ENCODE measurements around the gene THSD4.

The THSD4 gene

DNA sequence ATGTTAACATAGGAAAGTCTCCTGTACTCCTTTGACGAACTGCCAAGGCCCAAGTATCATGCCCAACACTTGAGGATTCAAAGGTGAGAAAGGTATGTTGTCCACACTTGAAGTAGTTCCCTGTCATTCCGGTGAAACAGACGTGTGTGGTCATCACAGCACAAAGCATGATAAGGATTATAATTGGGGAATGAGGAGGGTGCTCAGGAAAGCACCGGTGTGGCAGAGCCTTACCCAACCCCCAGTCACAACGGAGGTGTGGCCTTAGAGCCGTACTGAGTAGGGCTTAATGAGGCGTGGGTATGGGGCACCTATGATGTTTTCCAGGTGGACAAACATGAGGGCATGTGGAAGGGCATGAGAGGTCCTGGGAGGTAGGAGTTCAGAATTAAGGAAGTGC is 492.1 kb downstream of the THSD4 start:
- DNase-seq (ENCODE audit: low spot score in 2 of 2) = no peak
- H3K4me3 Mint-ChIP-seq = no peak overlapping the region
- peaks cover 11% of the 10 kb centered on the region for H3K9me3 Mint-ChIP-seq
- no peak overlapping the region for H3K27ac Mint-ChIP-seq
- no peaks in the 10 kb centered on the region for H3K4me1 Mint-ChIP-seq
- H3K36me3 Mint-ChIP-seq = no peaks in the 10 kb centered on the region
- ATAC-seq (ENCODE audit: low read depth) = no peak
- H3K27me3 Mint-ChIP-seq = peaks cover 12% of the 10 kb centered on the region

- Mint-ChIP-seq H3K4me3 (no peak overlapping the region), H3K27ac (no peak overlapping the region), H3K9me3 (no peaks in the 10 kb centered on the region), H3K4me1 (no peaks in the 10 kb centered on the region), H3K27me3 (peaks cover 9% of the 10 kb centered on the region), H3K36me3 (no peaks in the 10 kb centered on the region)
- DNase-seq (ENCODE audit: low spot score in 2 of 2) (no peak), ATAC-seq (ENCODE audit: low read depth) (no peak)
These were observed 495.7 kb downstream of the THSD4 start for GRCh38 chr15:71610728-71611552.

DNA sequence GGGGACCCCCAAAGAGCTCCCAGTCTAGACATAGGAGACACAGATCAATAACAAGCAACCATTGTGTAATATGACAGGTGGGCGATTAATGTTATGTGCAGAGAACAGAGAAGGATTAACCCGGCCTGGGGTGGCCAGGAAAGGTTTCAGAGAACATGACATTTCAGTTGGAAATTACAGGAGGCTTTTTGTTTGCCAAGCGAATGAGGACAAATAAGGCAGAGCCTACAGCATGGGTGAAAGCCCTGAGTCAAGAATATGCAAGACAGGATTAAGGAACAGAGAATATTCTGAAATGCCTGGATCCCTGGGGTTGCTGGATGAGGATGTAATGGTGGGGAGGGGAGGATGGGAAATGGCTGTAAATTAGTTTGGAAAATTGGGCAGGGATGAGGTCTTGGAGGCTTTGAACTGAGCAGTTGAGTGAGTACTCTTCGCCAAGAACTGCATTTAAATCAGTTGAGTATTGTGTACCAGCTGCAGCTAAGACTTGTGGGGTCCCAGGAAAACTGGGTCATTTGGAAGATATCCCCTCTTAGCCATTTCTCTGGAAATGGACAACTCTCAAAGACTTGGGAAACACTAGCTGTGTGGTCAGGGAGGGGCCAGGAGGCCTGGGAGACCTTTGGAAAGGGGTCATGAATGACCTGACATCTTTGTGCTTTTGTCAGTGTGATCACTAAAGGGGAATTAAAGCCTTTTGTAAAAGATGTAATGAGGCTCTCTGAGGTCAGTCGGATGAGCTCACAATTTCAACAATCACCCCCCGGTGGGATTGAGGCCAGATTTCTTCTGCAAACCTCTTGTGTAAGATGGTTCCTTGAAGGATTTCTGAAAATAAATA is 496.5 kb downstream of the THSD4 start:
- H3K9me3 Mint-ChIP-seq = no peaks in the 10 kb centered on the region
- no peak overlapping the region for H3K27ac Mint-ChIP-seq
- H3K36me3 Mint-ChIP-seq = no peaks in the 10 kb centered on the region
- no peak for DNase-seq (ENCODE audit: low spot score in 2 of 2)
- no peaks in the 10 kb centered on the region for H3K4me1 Mint-ChIP-seq
- ATAC-seq (ENCODE audit: low read depth) = no peak
- peaks cover 9% of the 10 kb centered on the region for H3K27me3 Mint-ChIP-seq
- no peak overlapping the region for H3K4me3 Mint-ChIP-seq

DNA sequence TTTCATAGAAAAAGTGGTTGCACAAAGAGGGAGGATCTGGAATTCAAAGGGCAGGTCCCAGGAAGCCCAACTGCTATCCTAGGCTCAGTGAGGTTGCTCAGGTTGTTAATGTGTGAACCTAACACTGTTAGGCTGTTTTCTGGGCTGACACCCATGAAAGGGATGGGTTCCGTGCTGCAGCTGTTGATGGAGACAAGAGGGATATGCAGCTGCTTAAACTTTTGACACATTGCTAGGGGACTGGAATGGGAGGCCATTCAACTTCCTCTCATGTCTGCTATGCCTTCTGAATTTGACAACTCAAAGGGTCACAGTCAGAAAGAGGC is 497.1 kb downstream of the THSD4 start:
- DNase-seq (ENCODE audit: low spot score in 2 of 2) = no peak
- no peak for ATAC-seq (ENCODE audit: low read depth)
- Mint-ChIP-seq H3K27ac (no peak overlapping the region), H3K4me1 (no peaks in the 10 kb centered on the region), H3K9me3 (no peaks in the 10 kb centered on the region), H3K27me3 (peaks cover 9% of the 10 kb centered on the region), H3K4me3 (no peak overlapping the region), H3K36me3 (no peaks in the 10 kb centered on the region)

- ATAC-seq (ENCODE audit: low read depth) = no peak
- Mint-ChIP-seq H3K4me3 (no peak overlapping the region), H3K9me3 (no peaks in the 10 kb centered on the region), H3K27ac (no peak overlapping the region), H3K27me3 (peaks cover 9% of the 10 kb centered on the region), H3K4me1 (no peaks in the 10 kb centered on the region), H3K36me3 (no peaks in the 10 kb centered on the region)
- DNase-seq (ENCODE audit: low spot score in 2 of 2) = no peak
These were observed 497.6 kb downstream of the THSD4 start for GRCh38 chr15:71612869-71613268.

GRCh38 chr15:71623111-71623510 is 507.8 kb downstream of the THSD4 start:
- no peaks in the 10 kb centered on the region for H3K27me3 Mint-ChIP-seq
- no peaks in the 10 kb centered on the region for H3K9me3 Mint-ChIP-seq
- DNase-seq (ENCODE audit: low spot score in 2 of 2) (no peak), ATAC-seq (ENCODE audit: low read depth) (no peak)
- H3K27ac Mint-ChIP-seq = no peak overlapping the region
- H3K36me3 Mint-ChIP-seq = no peaks in the 10 kb centered on the region
- H3K4me3 Mint-ChIP-seq = no peak overlapping the region
- no peaks in the 10 kb centered on the region for H3K4me1 Mint-ChIP-seq

- no peak overlapping the region for H3K4me3 Mint-ChIP-seq
- no peaks in the 10 kb centered on the region for H3K9me3 Mint-ChIP-seq
- no peak for ATAC-seq (ENCODE audit: low read depth)
- no peaks in the 10 kb centered on the region for H3K4me1 Mint-ChIP-seq
- H3K36me3 Mint-ChIP-seq = no peaks in the 10 kb centered on the region
- H3K27me3 Mint-ChIP-seq = peaks cover 2% of the 10 kb centered on the region
- H3K27ac Mint-ChIP-seq = no peak overlapping the region
- DNase-seq (ENCODE audit: low spot score in 2 of 2) = no peak
These were observed 511.4 kb downstream of the THSD4 start for GRCh38 chr15:71626596-71627088.

- Mint-ChIP-seq H3K27ac (no peak overlapping the region), H3K36me3 (no peaks in the 10 kb centered on the region), H3K4me1 (no peaks in the 10 kb centered on the region), H3K27me3 (peaks cover 2% of the 10 kb centered on the region), H3K4me3 (no peak overlapping the region), H3K9me3 (no peaks in the 10 kb centered on the region)
- DNase-seq (ENCODE audit: low spot score in 2 of 2) = no peak
- no peak for ATAC-seq (ENCODE audit: low read depth)
These were observed 511.9 kb downstream of the THSD4 start for GRCh38 chr15:71627188-71627587.

DNA sequence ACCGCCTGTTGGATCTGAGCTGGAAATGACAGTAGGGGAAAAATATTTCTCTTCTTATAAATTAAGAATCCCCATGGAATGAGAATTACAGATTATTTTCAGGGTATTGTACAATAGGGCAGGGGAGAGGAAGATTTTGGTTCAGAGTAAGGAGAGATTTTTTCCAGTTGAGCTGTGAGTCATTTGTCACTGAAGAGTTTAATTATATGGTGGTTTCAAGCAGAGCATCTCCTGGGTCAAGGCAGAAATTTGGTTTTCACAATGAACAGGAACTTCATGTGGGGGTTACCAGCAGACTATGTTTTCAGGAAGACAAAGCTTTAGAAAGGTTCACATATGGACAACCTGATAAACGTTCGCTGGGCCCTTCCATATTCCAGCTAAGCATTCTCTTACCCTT is 512.3 kb downstream of the THSD4 start:
- no peak for DNase-seq (ENCODE audit: low spot score in 2 of 2)
- H3K4me3 Mint-ChIP-seq = no peak overlapping the region

DNA sequence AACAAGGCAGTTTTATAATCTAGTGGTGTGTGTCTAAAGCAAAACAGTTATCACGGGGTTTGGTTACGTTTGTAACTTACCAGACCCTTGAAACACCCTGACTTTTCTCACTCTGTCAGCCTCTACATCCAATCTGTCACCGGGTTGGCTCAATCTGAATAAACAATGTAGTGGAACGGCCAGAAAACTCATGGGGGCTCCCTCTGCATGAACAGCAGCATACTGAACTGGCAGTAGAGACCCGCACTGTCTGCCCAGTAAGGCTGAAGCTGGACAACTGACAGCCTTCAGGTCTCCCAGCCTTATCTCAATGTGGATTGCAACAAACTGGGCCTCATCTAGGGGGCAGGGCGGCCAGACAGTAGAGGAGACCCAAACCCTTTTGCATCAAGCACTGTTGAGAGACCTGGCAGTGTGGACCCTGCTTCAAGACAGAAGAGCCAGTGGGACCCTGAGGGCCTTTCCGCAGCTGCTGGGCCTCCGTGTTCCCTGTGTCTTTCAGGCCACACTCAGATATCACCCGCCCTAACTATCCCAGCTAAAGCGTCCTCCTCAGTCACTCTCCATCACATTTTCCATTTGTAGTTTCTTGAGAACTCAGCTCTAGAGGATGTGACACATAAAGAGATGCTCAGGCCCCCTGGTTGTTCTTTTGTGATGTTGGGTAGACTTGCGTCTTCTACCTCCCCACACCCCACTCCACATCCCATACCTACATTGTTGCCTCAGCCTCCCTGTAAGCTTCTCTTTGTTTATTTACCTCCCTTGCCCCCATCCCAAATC is 513.9 kb downstream of the THSD4 start:
- DNase-seq (ENCODE audit: low spot score in 2 of 2) (no peak), ATAC-seq (ENCODE audit: low read depth) (no peak)
- H3K27ac Mint-ChIP-seq = no peak overlapping the region
- H3K27me3 Mint-ChIP-seq = peaks cover 2% of the 10 kb centered on the region
- H3K36me3 Mint-ChIP-seq = no peaks in the 10 kb centered on the region
- no peak overlapping the region for H3K4me3 Mint-ChIP-seq
- no peaks in the 10 kb centered on the region for H3K4me1 Mint-ChIP-seq
- H3K9me3 Mint-ChIP-seq = no peaks in the 10 kb centered on the region

More for the DNA sequence above, 512.3 kb downstream of the THSD4 start:
- no peaks in the 10 kb centered on the region for H3K4me1 Mint-ChIP-seq
- no peak for ATAC-seq (ENCODE audit: low read depth)
- no peaks in the 10 kb centered on the region for H3K9me3 Mint-ChIP-seq
- H3K36me3 Mint-ChIP-seq = no peaks in the 10 kb centered on the region
- H3K27ac Mint-ChIP-seq = no peak overlapping the region
- peaks cover 2% of the 10 kb centered on the region for H3K27me3 Mint-ChIP-seq

GRCh38 chr15:71629781-71630474 is 514.7 kb downstream of the THSD4 start:
- Mint-ChIP-seq H3K9me3 (no peaks in the 10 kb centered on the region), H3K36me3 (no peaks in the 10 kb centered on the region), H3K27ac (no peak overlapping the region), H3K4me1 (no peaks in the 10 kb centered on the region), H3K27me3 (peaks cover 2% of the 10 kb centered on the region), H3K4me3 (no peak overlapping the region)
- ATAC-seq (ENCODE audit: low read depth) = no peak
- DNase-seq (ENCODE audit: low spot score in 2 of 2) = no peak

GRCh38 chr15:71630475-71630809 is 515.2 kb downstream of the THSD4 start:
- Mint-ChIP-seq H3K27ac (no peak overlapping the region), H3K27me3 (peaks cover 2% of the 10 kb centered on the region), H3K9me3 (no peaks in the 10 kb centered on the region), H3K36me3 (no peaks in the 10 kb centered on the region), H3K4me1 (no peaks in the 10 kb centered on the region), H3K4me3 (no peak overlapping the region)
- ATAC-seq (ENCODE audit: low read depth) = no peak
- no peak for DNase-seq (ENCODE audit: low spot score in 2 of 2)

DNA sequence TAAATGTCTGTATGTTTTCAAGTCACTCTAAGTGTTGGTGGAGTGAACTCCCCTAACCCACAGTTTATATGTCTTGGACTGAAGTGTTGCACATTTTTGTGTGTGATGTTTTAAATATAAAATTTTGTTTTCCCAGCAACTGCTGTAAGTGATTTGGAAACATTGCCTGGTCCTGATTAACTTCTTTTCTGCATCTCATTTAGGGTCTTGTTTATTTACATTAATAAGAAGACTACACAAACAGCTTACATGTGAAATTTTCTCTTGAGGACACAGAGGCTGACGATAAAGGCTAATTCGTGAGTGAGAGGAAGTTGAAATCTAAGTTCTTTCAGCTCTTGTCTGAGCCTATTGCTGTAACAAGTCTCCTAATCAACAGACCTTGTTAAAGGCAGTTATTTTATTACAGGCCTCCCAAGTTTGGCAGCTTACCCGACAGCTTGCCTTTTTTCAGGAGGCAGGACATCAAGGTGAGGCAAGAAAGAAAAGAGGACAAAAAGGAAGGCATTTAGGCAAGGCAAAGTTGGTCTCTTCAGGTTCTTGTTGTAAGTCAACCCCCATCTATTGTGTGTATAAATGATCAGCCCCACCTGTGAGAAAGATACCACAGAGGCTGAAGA is 517.4 kb downstream of the THSD4 start:
- Mint-ChIP-seq H3K9me3 (no peaks in the 10 kb centered on the region), H3K27me3 (peaks cover 6% of the 10 kb centered on the region), H3K4me1 (no peaks in the 10 kb centered on the region), H3K27ac (no peak overlapping the region), H3K36me3 (no peaks in the 10 kb centered on the region), H3K4me3 (no peak overlapping the region)
- no peak for DNase-seq (ENCODE audit: low spot score in 2 of 2)
- ATAC-seq (ENCODE audit: low read depth) = no peak

All from memory B cell (primary cell).